H9 (cell line): Measurements from ENCODE around the gene ZCCHC17. TPM values are rescaled to one million over a fixed set of nuclear protein-coding genes. Genes with fewer than 3 reads are reported as not detected.

Experiments
- DNase-seq: peaks from one replicate; pipeline ENCODE4 v3.0.0-alpha.2; 2017
- H2AFZ ChIP-seq: one replicate; pipeline ENCODE4 v1.6.1; 2013; ENCODE audit warnings: mild to moderate bottlenecking, low read length, control low read depth, moderate library complexity
- H2AK5ac ChIP-seq: 2 replicates; pipeline ENCODE4 v1.6.1; 2013; ENCODE audit warnings: low read length, control low read depth, mixed read lengths; ENCODE audit not compliant: insufficient read length
- H2BK120ac ChIP-seq: one replicate; pipeline ENCODE4 v1.6.1; 2013; ENCODE audit warnings: low read depth, mild to moderate bottlenecking, low read length, control low read depth, inconsistent platforms; ENCODE audit not compliant: poor library complexity, severe bottlenecking
- H2BK12ac ChIP-seq: 2 replicates; pipeline ENCODE4 v1.6.1; 2013; ENCODE audit warnings: low read length, control low read depth, mixed read lengths, low read depth; ENCODE audit not compliant: insufficient read length
- H2BK15ac ChIP-seq: 2 replicates; pipeline ENCODE4 v1.6.1; 2013; ENCODE audit warnings: low read depth, low read length, control low read depth
- H2BK20ac ChIP-seq: one replicate; pipeline ENCODE4 v1.6.1; 2013; ENCODE audit warnings: low read depth, mild to moderate bottlenecking, low read length, control low read depth, inconsistent platforms; ENCODE audit not compliant: poor library complexity, severe bottlenecking
- H2BK5ac ChIP-seq: 2 replicates; pipeline ENCODE4 v1.6.1; 2013; ENCODE audit warnings: low read length, control low read depth, mixed read lengths; ENCODE audit not compliant: insufficient read length
- H3K14ac ChIP-seq: 2 replicates; pipeline ENCODE4 v1.6.1; 2013; ENCODE audit warnings: low read length, control low read depth; ENCODE audit not compliant: insufficient read depth
- H3K18ac ChIP-seq: 2 replicates; pipeline ENCODE4 v1.6.1; 2013; ENCODE audit warnings: low read depth, mild to moderate bottlenecking, mixed read lengths, low read length, control low read depth; ENCODE audit not compliant: insufficient read length
- H3K23ac ChIP-seq: 2 replicates; pipeline ENCODE4 v1.6.1; 2013; ENCODE audit warnings: low read length, control low read depth, mixed read lengths, low read depth; ENCODE audit not compliant: insufficient read length
- H3K23me2 ChIP-seq: 2 replicates; pipeline ENCODE4 v1.6.1; 2013; ENCODE audit warnings: low read depth, mild to moderate bottlenecking, mixed read lengths, low read length, control low read depth; ENCODE audit not compliant: insufficient read length, poor library complexity, severe bottlenecking
- H3K27ac ChIP-seq: 2 replicates; pipeline ENCODE4 v1.5.1; 2013; ENCODE audit warnings: low read length, control low read depth, mixed read lengths, low read depth; ENCODE audit not compliant: insufficient read length
- H3K27me3 ChIP-seq: 2 replicates; pipeline ENCODE4 v1.6.1; 2013; ENCODE audit warnings: low read length, control low read depth, inconsistent platforms; ENCODE audit not compliant: insufficient read depth
- H3K4ac ChIP-seq: 2 replicates; pipeline ENCODE4 v1.6.1; 2013; ENCODE audit warnings: low read depth, mild to moderate bottlenecking, control low read depth, inconsistent platforms, low read length, moderate library complexity
- H3K4me1 ChIP-seq: 2 replicates; pipeline ENCODE4 v1.6.1; 2013; ENCODE audit warnings: low read length, control low read depth, inconsistent platforms; ENCODE audit not compliant: insufficient read depth
- H3K4me2 ChIP-seq: 2 replicates; pipeline ENCODE4 v1.6.1; 2013; ENCODE audit warnings: low read length, control low read depth, mixed read lengths; ENCODE audit not compliant: insufficient read length, insufficient read depth
- H3K56ac ChIP-seq: 2 replicates; pipeline ENCODE4 v1.6.1; 2013; ENCODE audit warnings: low read depth, mild to moderate bottlenecking, mixed read lengths, low read length, control low read depth; ENCODE audit not compliant: insufficient read length
- H3K79me1 ChIP-seq: 2 replicates; pipeline ENCODE4 v1.6.1; 2013; ENCODE audit warnings: low read depth, mild to moderate bottlenecking, moderate library complexity, low read length, control low read depth, inconsistent platforms; ENCODE audit not compliant: insufficient read depth, poor library complexity, severe bottlenecking
- H3K79me2 ChIP-seq: 2 replicates; pipeline ENCODE4 v1.6.1; 2013; ENCODE audit warnings: low read length, control low read depth, inconsistent platforms; ENCODE audit not compliant: insufficient read depth
- H3K9ac ChIP-seq: 2 replicates; pipeline ENCODE4 v1.6.1; 2013; ENCODE audit warnings: low read length, control low read depth, mixed read lengths; ENCODE audit not compliant: insufficient read length; ENCODE audit errors: extremely low read depth
- H3K9me3 ChIP-seq: one replicate; pipeline ENCODE4 v1.6.1; 2013; ENCODE audit warnings: low read depth, low read length, inconsistent platforms; ENCODE audit not compliant: control insufficient read depth
- H3T11ph ChIP-seq: one replicate; pipeline ENCODE4 v1.6.1; 2013; ENCODE audit warnings: mild to moderate bottlenecking, low read length, control low read depth, inconsistent platforms
- H4K20me1 ChIP-seq: one replicate; pipeline ENCODE4 v1.6.1; 2013; ENCODE audit not compliant: control insufficient read depth, insufficient read length, insufficient read depth
- H4K5ac ChIP-seq: 2 replicates; pipeline ENCODE4 v1.6.1; 2013; ENCODE audit warnings: low read depth, mild to moderate bottlenecking, mixed read lengths, low read length, control low read depth; ENCODE audit not compliant: insufficient read length
- H4K8ac ChIP-seq: replicated peaks from 2 replicates; pipeline ENCODE4 v1.6.1; 2013; ENCODE audit warnings: low read length, control low read depth, mixed read lengths, low read depth; ENCODE audit not compliant: insufficient read length
- H4K91ac ChIP-seq: 2 replicates; pipeline ENCODE4 v1.6.1; 2013; ENCODE audit warnings: low read depth, mild to moderate bottlenecking, moderate library complexity, mixed read lengths, low read length, control low read depth; ENCODE audit not compliant: insufficient read length
- H3K27ac Mint-ChIP-seq, 3 experiments: 2 replicates in 2 of 3; 3 replicates in 1 of 3; pipeline ENCODE4 v1.8.0; 2020 to 2021; ENCODE audit warnings: mixed read lengths in 3 of 3, mild to moderate bottlenecking in 1 of 3, moderate library complexity in 1 of 3
- H3K27me3 Mint-ChIP-seq: 2 replicates; pipeline ENCODE4 v1.8.0; 2021; ENCODE audit warnings: low read depth, mild to moderate bottlenecking, moderate library complexity, mixed read lengths
- H3K36me3 Mint-ChIP-seq, 3 experiments: 2 replicates in 2 of 3; 3 replicates in 1 of 3; pipeline ENCODE4 v1.8.0; 2020 to 2021; ENCODE audit warnings: low read depth in 3 of 3, mixed read lengths in 3 of 3; ENCODE audit not compliant: insufficient read depth in 1 of 3
- H3K4me1 Mint-ChIP-seq, 2 experiments: 2 replicates each; pipeline ENCODE4 v1.8.0; 2020; ENCODE audit warnings: mixed read lengths in 2 of 2
- H3K4me3 Mint-ChIP-seq, 2 experiments: 2 replicates in 1 of 2; 3 replicates in 1 of 2; pipeline ENCODE4 v1.8.0; 2020 to 2021; ENCODE audit warnings: mild to moderate bottlenecking in 2 of 2, mixed read lengths in 2 of 2, moderate library complexity in 1 of 2
- H3K9me3 Mint-ChIP-seq, 2 experiments: 2 replicates in 1 of 2; 3 replicates in 1 of 2; pipeline ENCODE4 v1.8.0; 2020; ENCODE audit warnings: mild to moderate bottlenecking in 2 of 2, mixed read lengths in 2 of 2, moderate library complexity in 1 of 2
- WGBS: extraction: QIAGEN DNeasy Blood & Tissue Kit; methylation state at CpG from one replicate; pipeline ENCODE4 v1.1.7; 2013; ENCODE audit warnings: missing lambda C conversion rate, low lambda C conversion rate, mixed read lengths; ENCODE audit not compliant: insufficient read length; ENCODE audit errors: extremely low coverage; 5-methylcytosine and 5-hydroxymethylcytosine counted together
- total RNA-seq: library from RNA; stranded (reverse); gene quantifications from 2 replicates; pipeline ENCODE4 v1.2.1, GENCODE V29; 2021
- TF ChIP-seq, protein P1 (sequence below): fragments of 200-600 bp; sonication (generic); conservative IDR thresholded peaks from 3 replicates; pipeline ENCODE4 v1.8.0; 2021; ENCODE audit warnings: antibody characterized with exemption, mild to moderate bottlenecking

Gene ZCCHC17
- total RNA-seq, 1 experiment from 2014 or later: 50.4 TPM

DNA sequence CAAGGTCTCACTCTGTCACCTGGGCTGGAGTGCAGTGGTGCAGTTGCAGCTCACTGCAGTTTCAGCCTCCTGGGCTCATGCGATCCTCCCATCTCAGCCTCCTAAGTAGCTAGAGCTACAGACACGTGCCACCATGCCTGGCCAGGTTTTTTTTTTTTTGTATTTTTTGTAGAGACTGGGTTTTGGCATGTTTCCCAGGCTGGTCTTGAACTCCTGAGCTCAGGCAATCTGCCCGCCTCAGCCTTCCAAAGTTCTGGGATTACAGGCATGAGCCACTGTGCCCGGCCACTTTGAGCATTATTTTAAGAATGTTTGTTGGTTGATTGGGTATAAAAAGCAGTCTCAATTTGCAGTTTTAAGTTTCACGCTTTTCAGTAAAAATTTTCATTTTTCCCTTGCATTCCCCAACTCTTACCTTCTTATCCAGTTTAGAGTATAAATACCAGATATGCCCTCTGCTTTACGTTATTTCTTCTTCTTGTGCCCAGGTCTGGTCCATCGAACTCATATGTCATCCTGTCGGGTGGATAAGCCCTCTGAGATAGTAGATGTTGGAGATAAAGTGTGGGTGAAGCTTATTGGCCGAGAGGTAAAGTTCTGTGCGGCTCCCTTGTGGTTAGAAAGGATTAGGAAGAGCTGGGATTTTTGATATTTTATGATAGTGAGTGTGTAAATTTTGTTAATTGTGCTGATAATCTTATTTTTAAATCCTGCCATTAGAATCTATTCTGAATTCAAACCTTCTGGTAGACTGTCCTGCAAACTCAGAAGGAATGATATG, 40.0 kb downstream of the ZCCHC17 start:
- no peaks in the 10 kb centered on the region for H3K23me2 ChIP-seq
- peaks cover 3 to 25% (median 18%) of the 10 kb centered on the region in 3 experiments; a peak in 6 of 7 replicates for H3K36me3 Mint-ChIP-seq
- H2BK20ac ChIP-seq: no peak overlapping the region
- H2AK5ac ChIP-seq: no peak overlapping the region
- no peak overlapping the region for H3K18ac ChIP-seq
- 100% methylated on average over 1 of the region's 10 CpGs for WGBS
- DNase-seq: no peak
- no peaks in the 10 kb centered on the region for H3K4me1 ChIP-seq
- H4K5ac ChIP-seq: no peak overlapping the region
- H3K4ac ChIP-seq: no peak overlapping the region
- H3K9me3 ChIP-seq: no peaks in the 10 kb centered on the region
- no peak overlapping the region for H3K4me3 Mint-ChIP-seq
- no peaks in the 10 kb centered on the region for H3K27me3 Mint-ChIP-seq
- no peak overlapping the region for H2BK15ac ChIP-seq
- no peaks in the 10 kb centered on the region for H4K20me1 ChIP-seq
- H3K23ac ChIP-seq: no peak overlapping the region
- no peak overlapping the region for H4K8ac ChIP-seq
- H3K4me1 Mint-ChIP-seq: no peaks in the 10 kb centered on the region
- no peak overlapping the region for H3K14ac ChIP-seq
- H3K9ac ChIP-seq: no peak overlapping the region
- H2BK5ac ChIP-seq: no peak overlapping the region
- H2BK120ac ChIP-seq: no peak overlapping the region
- H3K4me2 ChIP-seq: no peak overlapping the region
- TF ChIP-seq, protein P1, sequence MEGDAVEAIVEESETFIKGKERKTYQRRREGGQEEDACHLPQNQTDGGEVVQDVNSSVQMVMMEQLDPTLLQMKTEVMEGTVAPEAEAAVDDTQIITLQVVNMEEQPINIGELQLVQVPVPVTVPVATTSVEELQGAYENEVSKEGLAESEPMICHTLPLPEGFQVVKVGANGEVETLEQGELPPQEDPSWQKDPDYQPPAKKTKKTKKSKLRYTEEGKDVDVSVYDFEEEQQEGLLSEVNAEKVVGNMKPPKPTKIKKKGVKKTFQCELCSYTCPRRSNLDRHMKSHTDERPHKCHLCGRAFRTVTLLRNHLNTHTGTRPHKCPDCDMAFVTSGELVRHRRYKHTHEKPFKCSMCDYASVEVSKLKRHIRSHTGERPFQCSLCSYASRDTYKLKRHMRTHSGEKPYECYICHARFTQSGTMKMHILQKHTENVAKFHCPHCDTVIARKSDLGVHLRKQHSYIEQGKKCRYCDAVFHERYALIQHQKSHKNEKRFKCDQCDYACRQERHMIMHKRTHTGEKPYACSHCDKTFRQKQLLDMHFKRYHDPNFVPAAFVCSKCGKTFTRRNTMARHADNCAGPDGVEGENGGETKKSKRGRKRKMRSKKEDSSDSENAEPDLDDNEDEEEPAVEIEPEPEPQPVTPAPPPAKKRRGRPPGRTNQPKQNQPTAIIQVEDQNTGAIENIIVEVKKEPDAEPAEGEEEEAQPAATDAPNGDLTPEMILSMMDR: no peak
- H2BK12ac ChIP-seq: no peak overlapping the region
- H3K27me3 ChIP-seq: no peaks in the 10 kb centered on the region
- no peaks in the 10 kb centered on the region for H3K79me1 ChIP-seq
- no peak overlapping the region for H3K27ac ChIP-seq
- H3K79me2 ChIP-seq: no peaks in the 10 kb centered on the region
- no peak overlapping the region for H2AFZ ChIP-seq
- H3K9me3 Mint-ChIP-seq: no peaks in the 10 kb centered on the region; a peak in 1 of 5 replicates
- no peak overlapping the region for H3K27ac Mint-ChIP-seq
- H3T11ph ChIP-seq: no peak overlapping the region
- no peak overlapping the region for H3K56ac ChIP-seq
- H4K91ac ChIP-seq: no peak overlapping the region
